AG09309 (cell line): ENCODE data around the gene RNASE12.

ENCODE experiments used
- DNase-seq: peaks from one replicate; pipeline ENCODE4 v3.0.0-alpha.2; 2010; ENCODE audit warnings: low read depth
- H3K4me3 ChIP-seq: 2 replicates; pipeline ENCODE4 v1.5.1; 2011; ENCODE audit warnings: mild to moderate bottlenecking, low read depth, low read length, moderate library complexity; ENCODE audit not compliant: control insufficient read depth
- TF ChIP-seq, protein P1 (sequence below): IDR thresholded peaks from 2 replicates; pipeline ENCODE4 v1.5.1; 2011; ENCODE audit warnings: mild to moderate bottlenecking, low read depth, low read length, inconsistent platforms; ENCODE audit not compliant: insufficient read depth, control insufficient read depth; ENCODE audit errors: missing control alignments

The RNASE12 gene

GRCh38 chr14:20555845-20556244 is 35.3 kb downstream of the RNASE12 start:
- no peak overlapping the region for H3K4me3 ChIP-seq
- TF ChIP-seq, protein P1, sequence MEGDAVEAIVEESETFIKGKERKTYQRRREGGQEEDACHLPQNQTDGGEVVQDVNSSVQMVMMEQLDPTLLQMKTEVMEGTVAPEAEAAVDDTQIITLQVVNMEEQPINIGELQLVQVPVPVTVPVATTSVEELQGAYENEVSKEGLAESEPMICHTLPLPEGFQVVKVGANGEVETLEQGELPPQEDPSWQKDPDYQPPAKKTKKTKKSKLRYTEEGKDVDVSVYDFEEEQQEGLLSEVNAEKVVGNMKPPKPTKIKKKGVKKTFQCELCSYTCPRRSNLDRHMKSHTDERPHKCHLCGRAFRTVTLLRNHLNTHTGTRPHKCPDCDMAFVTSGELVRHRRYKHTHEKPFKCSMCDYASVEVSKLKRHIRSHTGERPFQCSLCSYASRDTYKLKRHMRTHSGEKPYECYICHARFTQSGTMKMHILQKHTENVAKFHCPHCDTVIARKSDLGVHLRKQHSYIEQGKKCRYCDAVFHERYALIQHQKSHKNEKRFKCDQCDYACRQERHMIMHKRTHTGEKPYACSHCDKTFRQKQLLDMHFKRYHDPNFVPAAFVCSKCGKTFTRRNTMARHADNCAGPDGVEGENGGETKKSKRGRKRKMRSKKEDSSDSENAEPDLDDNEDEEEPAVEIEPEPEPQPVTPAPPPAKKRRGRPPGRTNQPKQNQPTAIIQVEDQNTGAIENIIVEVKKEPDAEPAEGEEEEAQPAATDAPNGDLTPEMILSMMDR, result no peak
- DNase-seq, result no peak

DNA sequence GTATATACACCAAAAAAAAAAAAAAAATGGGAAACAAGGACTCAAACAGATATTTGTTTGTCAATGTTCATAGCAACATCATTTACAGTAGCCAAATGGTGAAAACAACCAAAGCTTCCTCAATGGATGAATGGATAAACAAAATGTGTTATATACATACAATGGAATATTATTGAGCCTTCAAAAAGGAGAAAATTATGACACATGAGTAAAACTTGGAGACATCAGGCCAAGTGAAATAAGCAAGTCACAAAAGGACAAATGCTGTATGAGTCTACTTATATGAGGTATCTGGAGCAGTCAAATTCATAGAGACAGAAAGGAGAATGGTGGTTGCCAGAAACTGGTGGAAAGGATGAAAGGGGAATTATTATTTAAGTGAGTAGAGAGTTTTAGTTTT is 38.2 kb downstream of the RNASE12 start:
- TF ChIP-seq, protein P1, result no peak
- no peak for DNase-seq
- H3K4me3 ChIP-seq, result no peak overlapping the region

DNA sequence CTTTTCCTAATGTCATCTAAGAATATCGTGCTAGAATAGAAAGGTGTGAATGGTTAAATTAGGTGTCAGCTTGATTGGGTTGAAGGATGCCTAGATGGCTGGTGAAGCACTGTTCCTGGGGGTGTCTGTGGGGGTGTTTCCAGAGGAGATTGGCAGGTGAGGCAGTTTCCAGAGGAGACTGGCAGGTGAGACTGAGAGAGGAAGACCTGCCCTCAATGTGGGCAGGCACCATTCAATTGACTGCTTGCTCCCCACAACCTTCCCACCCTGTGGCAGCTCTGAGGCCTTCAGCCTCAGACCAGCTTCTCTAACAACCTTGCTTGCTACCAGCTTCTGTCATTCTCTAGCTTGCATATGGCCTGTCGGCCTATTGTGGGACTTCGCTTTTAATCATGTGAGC is 39.6 kb downstream of the RNASE12 start:
- no peak for DNase-seq
- H3K4me3 ChIP-seq, result no peak overlapping the region
- TF ChIP-seq, protein P1, result no peak

GRCh38 chr14:20550926-20551325 is 40.2 kb downstream of the RNASE12 start:
- H3K4me3 ChIP-seq, result no peak overlapping the region
- DNase-seq, result no peak
- TF ChIP-seq, protein P1, result no peak

- TF ChIP-seq, protein P1, result no peak
- H3K4me3 ChIP-seq, result no peak overlapping the region
- no peak for DNase-seq
These were observed 42.6 kb downstream of the RNASE12 start for GRCh38 chr14:20548414-20549158.

DNA sequence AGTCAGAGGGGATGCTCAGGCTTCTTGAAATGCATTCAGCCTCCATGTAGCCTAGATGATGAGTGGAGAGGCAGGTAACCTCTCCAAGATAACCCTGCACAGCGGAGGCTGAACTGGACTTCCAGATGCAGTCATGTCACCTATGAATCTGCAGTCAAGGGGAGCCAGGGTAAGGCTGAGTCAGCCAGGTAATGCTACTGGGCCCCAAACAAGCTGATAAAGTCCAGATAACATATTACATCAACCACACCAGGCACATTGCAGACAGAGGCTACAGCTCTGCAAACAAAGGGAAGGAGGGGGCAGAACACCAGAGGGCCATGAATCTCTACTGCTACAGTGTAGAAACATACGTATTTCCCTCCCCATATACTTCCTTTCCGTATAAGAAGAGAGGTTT is 44.3 kb downstream of the RNASE12 start:
- DNase-seq, result no peak
- no peak overlapping the region for H3K4me3 ChIP-seq
- TF ChIP-seq, protein P1, result no peak
